Osteoblast (primary cell): ENCODE measurements around the gene POLQ. TPM values are rescaled to one million over a fixed set of nuclear protein-coding genes. Genes with fewer than 3 reads are reported as not detected.

ENCODE experiments used
- DNase-seq: peaks from one replicate; pipeline ENCODE4 v3.0.0; 2011; ENCODE audit warnings: low spot score, mixed read lengths; ENCODE audit not compliant: insufficient read length; ENCODE audit errors: missing footprints
- H2AFZ ChIP-seq: 2 replicates; pipeline ENCODE4 v1.6.0; 2011; ENCODE audit warnings: mild to moderate bottlenecking, low read length
- H3K27ac ChIP-seq: 2 replicates; pipeline ENCODE4 v1.5.1; 2011; ENCODE audit warnings: mild to moderate bottlenecking, low read depth, low read length, moderate library complexity
- H3K27me3 ChIP-seq: 2 replicates; pipeline ENCODE4 v1.6.0; 2012; ENCODE audit warnings: mild to moderate bottlenecking, control low read depth, inconsistent platforms, low read length, moderate library complexity; ENCODE audit not compliant: insufficient read depth
- H3K36me3 ChIP-seq: 2 replicates; pipeline ENCODE4 v1.5.1; 2011; ENCODE audit warnings: mild to moderate bottlenecking, low read length, control low read depth, moderate library complexity; ENCODE audit not compliant: insufficient read depth
- H3K4me1 ChIP-seq: 2 replicates; pipeline ENCODE4 v1.5.1; 2011; ENCODE audit warnings: mild to moderate bottlenecking, low read length, control low read depth, moderate library complexity; ENCODE audit not compliant: insufficient read depth
- H3K4me2 ChIP-seq: 2 replicates; pipeline ENCODE4 v1.6.0; 2011; ENCODE audit warnings: mild to moderate bottlenecking, low read length; ENCODE audit not compliant: insufficient read depth
- H3K4me3 ChIP-seq: fragments of 200-600 bp; sonication (generic); 3 replicates; pipeline ENCODE4 v1.5.1; 2012; ENCODE audit warnings: mild to moderate bottlenecking, low read length, inconsistent platforms; ENCODE audit not compliant: insufficient read depth
- H3K79me2 ChIP-seq: 2 replicates; pipeline ENCODE4 v1.6.0; 2012; ENCODE audit warnings: mild to moderate bottlenecking, low read length, control low read depth, inconsistent platforms; ENCODE audit not compliant: insufficient read depth
- H3K9me3 ChIP-seq: 2 replicates; pipeline ENCODE4 v1.5.1; 2011; ENCODE audit warnings: low read depth, low read length, control low read depth
- H4K20me1 ChIP-seq: 2 replicates; pipeline ENCODE4 v1.6.0; 2012; ENCODE audit warnings: mild to moderate bottlenecking, low read length, control low read depth; ENCODE audit not compliant: insufficient read depth
- CTCF ChIP-seq: IDR thresholded peaks from 2 replicates; pipeline ENCODE4 v1.5.1; 2011; ENCODE audit warnings: mild to moderate bottlenecking, low read depth, low read length, moderate library complexity; ENCODE audit errors: extremely low read depth
- total RNA-seq: library from RNA; depleted of rRNA; stranded (reverse); fragments of >200 nt; gene quantifications from 2 replicates; pipeline ENCODE4 v1.2.3, GENCODE V29; 2012

The POLQ gene
- total RNA-seq, 1 donor: 1.4 TPM

DNA sequence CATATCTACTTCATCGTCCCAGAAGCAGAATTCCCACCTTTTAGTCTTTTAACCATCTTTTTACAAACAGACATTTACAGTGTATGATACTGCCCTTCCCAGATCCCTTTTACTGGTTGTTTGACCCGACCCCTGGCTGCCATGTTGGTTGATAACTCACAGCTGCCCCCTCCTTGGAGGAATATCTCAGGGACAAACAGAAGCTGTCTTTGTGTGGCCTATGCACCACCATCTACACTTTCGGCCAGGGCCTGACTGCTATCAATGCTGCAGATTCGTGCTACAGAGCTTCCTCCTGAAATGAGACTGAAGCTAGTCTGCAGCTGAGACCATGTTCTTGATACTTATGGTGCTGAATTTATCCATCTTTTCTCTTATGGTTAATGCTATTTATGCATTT lies 6.6 kb upstream of the POLQ start:
- Histone ChIP-seq H3K4me1 (no peaks in the 10 kb centered on the region), H3K9me3 (no peaks in the 10 kb centered on the region), H2AFZ (peak overlapping the region; percentile 89), H3K4me3 (peak overlapping the region; percentile 50), H3K27me3 (no peaks in the 10 kb centered on the region), H4K20me1 (no peaks in the 10 kb centered on the region), H3K4me2 (peak overlapping the region; percentile 71), H3K36me3 (no peaks in the 10 kb centered on the region), H3K27ac (no peak overlapping the region), H3K79me2 (no peaks in the 10 kb centered on the region)
- peak; percentile 35 for DNase-seq
- no peak for TF ChIP-seq CTCF

GRCh38 chr3:121545049-121545573 lies 677 bp downstream of the POLQ start:
- peak overlapping the region; percentile 99 for H2AFZ ChIP-seq
- DNase-seq: peak; percentile 36
- H3K4me2 ChIP-seq: peak overlapping the region; percentile 99
- no peaks in the 10 kb centered on the region for H3K9me3 ChIP-seq
- H3K79me2 ChIP-seq: peaks cover 29% of the 10 kb centered on the region
- no peaks in the 10 kb centered on the region for H4K20me1 ChIP-seq
- peaks cover 8% of the 10 kb centered on the region for H3K4me1 ChIP-seq
- H3K4me3 ChIP-seq: peak overlapping the region; percentile 97
- peak overlapping the region; percentile 65 for H3K27ac ChIP-seq
- no peak for TF ChIP-seq CTCF
- no peaks in the 10 kb centered on the region for H3K36me3 ChIP-seq
- H3K27me3 ChIP-seq: no peaks in the 10 kb centered on the region

DNA sequence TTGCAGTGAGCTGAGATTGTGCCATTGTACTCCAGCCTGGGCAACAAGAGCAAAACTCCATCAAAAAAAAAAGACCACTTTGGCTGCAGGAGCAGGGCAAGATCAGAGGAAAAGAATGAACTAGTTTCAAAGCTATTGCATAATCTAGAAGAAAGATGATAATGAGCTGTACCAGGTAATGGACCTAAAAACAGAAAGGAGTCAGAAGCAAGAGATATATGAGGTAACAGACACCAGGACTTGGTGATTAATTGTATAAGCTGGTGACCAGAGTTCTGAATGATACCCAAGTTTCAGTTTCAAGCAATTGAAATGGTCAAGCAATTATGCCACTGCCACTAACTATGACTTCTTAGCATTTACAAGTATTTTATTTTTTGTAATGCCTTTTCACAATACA lies 2.9 kb downstream of the POLQ start:
- Histone ChIP-seq H2AFZ (peak overlapping the region; percentile 70), H3K9me3 (no peaks in the 10 kb centered on the region)
- no peak for DNase-seq

DNA sequence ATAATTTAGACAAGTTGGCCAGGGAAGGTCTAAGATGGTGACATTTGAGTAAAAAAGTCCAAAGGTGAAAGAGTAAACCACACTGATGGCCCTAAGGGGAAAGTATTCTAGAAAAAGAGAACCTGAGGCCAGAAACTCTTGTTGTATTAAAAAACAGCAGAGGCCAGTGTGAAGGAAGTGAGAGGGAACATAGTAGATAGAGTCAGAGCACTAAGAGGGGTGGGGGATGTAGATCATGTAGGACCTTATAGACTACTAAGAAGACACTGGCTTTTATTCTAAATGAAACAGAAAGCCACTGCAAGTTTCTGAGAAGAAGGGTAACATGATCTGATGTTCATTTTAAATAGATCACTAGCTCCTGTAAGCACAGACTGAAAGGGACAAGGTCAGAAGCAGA lies 14.5 kb downstream of the POLQ start:
- no peak for DNase-seq
- H3K4me1 ChIP-seq: no peaks in the 10 kb centered on the region
- H3K27ac ChIP-seq: no peak overlapping the region
- TF ChIP-seq CTCF: no peak
- H3K36me3 ChIP-seq: no peaks in the 10 kb centered on the region
- H2AFZ ChIP-seq: peak overlapping the region; percentile 34
- no peak overlapping the region for H3K4me3 ChIP-seq
- H3K27me3 ChIP-seq: no peaks in the 10 kb centered on the region
- H4K20me1 ChIP-seq: no peaks in the 10 kb centered on the region
- no peak overlapping the region for H3K4me2 ChIP-seq
- no peaks in the 10 kb centered on the region for H3K9me3 ChIP-seq
- H3K79me2 ChIP-seq: no peaks in the 10 kb centered on the region

More for the DNA sequence above, 2.9 kb downstream of the POLQ start:
- Histone ChIP-seq H4K20me1 (no peaks in the 10 kb centered on the region), H3K4me2 (no peak overlapping the region), H3K79me2 (peaks cover 29% of the 10 kb centered on the region), H3K4me1 (peaks cover 8% of the 10 kb centered on the region), H3K27me3 (no peaks in the 10 kb centered on the region), H3K27ac (no peak overlapping the region), H3K36me3 (no peaks in the 10 kb centered on the region), H3K4me3 (no peak overlapping the region)
- no peak for TF ChIP-seq CTCF
